K562 (cell line): ENCODE measurements around the gene RPS17. TPM values are rescaled to one million over a fixed set of nuclear protein-coding genes. Genes with fewer than 3 reads are reported as not detected.

Experiments
- ATAC-seq: fragments of 200-7000 bp; cut with Tn5 transposase; 3 replicates; pipeline ENCODE4 v1.9.1; 2020; ENCODE audit warnings: moderate library complexity
- BruUV-seq: library from RNA; stranded (reverse); fragments of 400-500 nt; replicated peaks from 2 replicates; lab custom pipeline; 2021; lab: Mats Ljungman, UMichigan
- CTCF ChIA-PET: fragments of 300-600 bp; formaldehyde crosslinking; extraction: SDS; loops from one replicate; lab custom pipeline; 2021; ENCODE audit warnings: low intra/inter-chr PET ratio; lab: Yijun Ruan, JAX
- POLR2A ChIA-PET: fragments of 300-600, 350-650 bp; sonication (Branson Sonifier 250); formaldehyde crosslinking; extraction: SDS; loops from one replicate; lab custom pipeline; 2021; ENCODE audit warnings: antibody characterized with exemption, inconsistent platforms; lab: Yijun Ruan, JAX
- DNase-seq, 4 experiments: peaks; one replicate each; pipeline versions ENCODE4 v3.0.0 to v3.0.0-alpha.2; 2011 to 2018; ENCODE audit warnings: low spot score in 3 of 4, mixed read lengths in 3 of 4; ENCODE audit errors: extremely low read depth in 1 of 4
- FAIRE-seq: peaks from 2 replicates; lab custom pipeline; 2011; peaks lifted over from hg19 to GRCh38; lab: Jason Lieb, UNC
- H2AFZ ChIP-seq: 2 replicates; pipeline ENCODE4 v1.6.0; 2011; ENCODE audit warnings: low read depth, low read length, control low read depth, inconsistent platforms
- H3K27ac ChIP-seq: fragments of 200-600 bp; 3 replicates; pipeline ENCODE4 v1.8.0; 2011; ENCODE audit warnings: low read depth, mild to moderate bottlenecking, control low read depth, inconsistent platforms, low read length, moderate library complexity, mixed read lengths; ENCODE audit errors: extremely low read depth
- H3K27me3 ChIP-seq, 2 experiments: fragments of 300-600 bp in 1 of 2; 2 replicates in 1 of 2; 3 replicates in 1 of 2; pipeline versions ENCODE4 v1.6.0 to v1.8.0; 2011; ENCODE audit warnings: inconsistent platforms in 2 of 2, low read length in 2 of 2, mild to moderate bottlenecking in 1 of 2, mixed read lengths in 1 of 2, moderate library complexity in 1 of 2; ENCODE audit not compliant: control insufficient read depth in 2 of 2, insufficient read depth in 2 of 2
- H3K36me3 ChIP-seq: fragments of 300-600 bp; 3 replicates; pipeline ENCODE4 v1.8.0; 2011; ENCODE audit warnings: mild to moderate bottlenecking, low read length, inconsistent platforms; ENCODE audit not compliant: control insufficient read depth, insufficient read depth
- H3K4me1 ChIP-seq, 2 experiments: fragments of 200-600 bp in 1 of 2; replicated peaks in 1 of 2; 2 replicates in 1 of 2; 3 replicates in 1 of 2; pipeline versions ENCODE4 v1.5.1 to v1.8.0; 2011; ENCODE audit warnings: inconsistent platforms in 2 of 2, low read length in 2 of 2, mild to moderate bottlenecking in 1 of 2, mixed read lengths in 1 of 2, moderate library complexity in 1 of 2; ENCODE audit not compliant: control insufficient read depth in 2 of 2, insufficient read depth in 2 of 2
- H3K4me2 ChIP-seq: 2 replicates; pipeline ENCODE4 v1.6.1; 2011; ENCODE audit warnings: low read length, control low read depth, inconsistent platforms, mixed read lengths; ENCODE audit not compliant: insufficient read depth
- H3K4me3 ChIP-seq: fragments of 200-600 bp; sonication (generic), shearing (Covaris generic); 2 replicates; pipeline ENCODE4 v1.5.1; 2016; ENCODE audit warnings: control low read depth, inconsistent platforms
- H3K79me2 ChIP-seq: fragments of 200-600 bp; 3 replicates; pipeline ENCODE4 v1.8.0; 2011; ENCODE audit warnings: low read length, inconsistent platforms; ENCODE audit not compliant: control insufficient read depth, insufficient read depth
- H3K9ac ChIP-seq, 2 experiments: 2 replicates each; pipeline versions ENCODE4 v1.6.0 to v1.6.1; 2011; ENCODE audit warnings: low read depth in 2 of 2, low read length in 2 of 2, control low read depth in 1 of 2, inconsistent platforms in 1 of 2, mild to moderate bottlenecking in 1 of 2, mixed read lengths in 1 of 2; ENCODE audit not compliant: insufficient read depth in 1 of 2
- H3K9me1 ChIP-seq: one replicate; pipeline ENCODE4 v1.6.0; 2011; ENCODE audit warnings: inconsistent platforms, mild to moderate bottlenecking, low read length, moderate library complexity; ENCODE audit not compliant: control insufficient read depth, insufficient read depth
- H3K9me3 ChIP-seq: replicated peaks from 2 replicates; pipeline ENCODE4 v1.5.1; 2011; ENCODE audit warnings: low read depth, low read length, inconsistent platforms; ENCODE audit not compliant: control insufficient read depth, insufficient read depth
- H4K20me1 ChIP-seq: replicated peaks from 2 replicates; pipeline ENCODE4 v1.6.1; 2011; ENCODE audit warnings: low read length, inconsistent platforms, mixed read lengths; ENCODE audit not compliant: control insufficient read depth, insufficient read depth
- BRCA1 ChIP-seq, 2 experiments: fragments of 450-650 bp in 1 of 2; sonication (generic) in 1 of 2; formaldehyde crosslinking in 1 of 2; IDR thresholded peaks; 2 replicates each; pipeline versions ENCODE4 v1.5.0 to v1.6.1; 2017 to 2020; ENCODE audit warnings: mild to moderate bottlenecking in 1 of 2, missing genetic modification reagents in 1 of 2
- BRD9 ChIP-seq: fragments of 450-650 bp; IDR thresholded peaks from 2 replicates; pipeline ENCODE4 v1.6.1; 2018; ENCODE audit warnings: low read depth; ENCODE audit not compliant: partially characterized antibody
- KLF1 ChIP-seq: fragments of 450-650 bp; IDR thresholded peaks from 2 replicates; pipeline ENCODE4 v1.6.1; 2016; ENCODE audit warnings: missing genetic modification characterization, missing compliant biosample characterization
- MECOM ChIP-seq: fragments of 250-450 bp; sonication (Bioruptor Pico); IDR thresholded peaks from 2 replicates; pipeline ENCODE4 v1.8.0; 2022; ENCODE audit warnings: inconsistent platforms
- TEAD2 ChIP-seq: fragments of 450-650 bp; IDR thresholded peaks from 2 replicates; pipeline ENCODE4 v1.6.1; 2016; ENCODE audit warnings: missing genetic modification characterization, control low read depth, missing compliant biosample characterization
- WHSC1 ChIP-seq: IDR thresholded peaks from one replicate; pipeline ENCODE4 v1.6.1; 2012; ENCODE audit warnings: low read length, control low read depth, inconsistent platforms
- ZKSCAN1 ChIP-seq: fragments of 150-350 bp; IDR thresholded peaks from 2 replicates; pipeline ENCODE4 v1.6.1; 2016; ENCODE audit warnings: low read depth, low read length
- WGBS: fragments of 100-300 bp; shearing (Covaris generic); methylation state at CpG from one replicate; pipeline ENCODE4 v1.1.6; 2016; ENCODE audit warnings: low coverage, mixed read lengths; ENCODE audit not compliant: insufficient coverage; ENCODE audit errors: missing lambda C conversion rate; 5-methylcytosine and 5-hydroxymethylcytosine counted together
- in situ Hi-C: fragments of 300-500 bp; cut with MboI; formaldehyde crosslinking; loops from 4 replicates; pipeline ENCODE4 v1.15.0; 2018; ENCODE audit warnings: inconsistent platforms, mixed read lengths
- intact Hi-C: fragments of 100-400 bp; cut with micrococcal nuclease; formaldehyde crosslinking; loops from 2 replicates; pipeline ENCODE4 v1.14.2; 2022
- polyA plus RNA-seq, 8 experiments: library from polyadenylated mRNA; depleted of rRNA in 4 of 8; stranded (reverse) in 5 of 8; unstranded in 3 of 8; fragments of >200 nt; fragmentation: Nextera tagmentation in 2 of 8; fragmentation: Illumina TruSeq in 1 of 8; extraction: Ambion mirVana in 2 of 8; extraction: Trizol in 1 of 8; gene quantifications; 2 replicates each; pipeline versions ENCODE4 v1.2.1 to v1.2.3, GENCODE V29; 2011 to 2014; ENCODE audit warnings: inconsistent platforms in 1 of 8, missing spikeins in 1 of 8
- total RNA-seq, 7 experiments: library from RNA; depleted of rRNA in 6 of 7; stranded (reverse); fragments of >200 nt in 6 of 7; fragmentation: Illumina TruSeq in 2 of 7; extraction: Trizol in 2 of 7; gene quantifications; 2 replicates each; pipeline versions ENCODE4 v1.2.1 to v1.2.3, GENCODE V29; 2011 to 2021; ENCODE audit warnings: low replicate concordance in 1 of 7
- TF ChIP-seq, protein P1 (sequence below): fragments of 250-450 bp; sonication (Bioruptor Pico); IDR thresholded peaks from 2 replicates; pipeline ENCODE4 v1.9.0; 2021; ENCODE audit warnings: mild to moderate bottlenecking, inconsistent platforms
- TF ChIP-seq, protein P2 (sequence below): IDR thresholded peaks from 2 replicates; pipeline ENCODE4 v1.6.1; 2014; ENCODE audit warnings: antibody characterized with exemption

RPS17 gene
- total and polyA plus RNA-seq, 9 of the 15 experiments (the other 6 are each of a cell fraction or from before 2014, with no cell fraction given) = 1,988 to 6,515 (median 5,229) TPM

DNA sequence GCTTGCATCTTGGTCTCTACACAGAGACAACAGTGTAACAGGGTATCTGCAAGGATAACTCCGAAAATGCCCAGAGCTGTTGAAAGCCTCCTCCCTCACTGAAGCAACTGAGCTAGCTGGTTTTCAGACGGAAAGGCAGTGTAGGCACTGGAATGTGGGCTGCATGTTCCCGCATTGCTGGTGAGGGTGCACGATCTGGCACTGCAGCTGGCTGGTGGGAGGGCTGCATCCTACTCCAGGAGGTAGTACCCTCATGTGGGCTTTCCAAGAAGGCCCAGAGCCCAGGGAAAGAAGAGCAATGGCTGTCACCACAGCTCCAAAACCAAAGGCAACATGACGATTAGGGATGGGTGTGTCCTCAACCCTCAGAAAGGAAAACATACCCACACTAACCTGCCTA is 28.7 kb upstream of the RPS17 start:
- peaks cover 10% of the 10 kb centered on the region for H4K20me1 ChIP-seq
- FAIRE-seq = no peak
- H3K9me3 ChIP-seq = no peaks in the 10 kb centered on the region
- BruUV-seq = no TSS peak
- TF ChIP-seq TEAD2 (tag) (no peak), KLF1 (tag) (no peak), ZKSCAN1 (no peak), WHSC1 (no peak), BRCA1 (IDR thresholded peaks at IDR 0.05) (no peak), BRCA1 (CRISPR knock-in tag; IDR thresholded peaks at IDR 0.05) (no peak), MECOM (CRISPR knock-in tag) (no peak), BRD9 (no peak)
- TF ChIP-seq, protein P1, sequence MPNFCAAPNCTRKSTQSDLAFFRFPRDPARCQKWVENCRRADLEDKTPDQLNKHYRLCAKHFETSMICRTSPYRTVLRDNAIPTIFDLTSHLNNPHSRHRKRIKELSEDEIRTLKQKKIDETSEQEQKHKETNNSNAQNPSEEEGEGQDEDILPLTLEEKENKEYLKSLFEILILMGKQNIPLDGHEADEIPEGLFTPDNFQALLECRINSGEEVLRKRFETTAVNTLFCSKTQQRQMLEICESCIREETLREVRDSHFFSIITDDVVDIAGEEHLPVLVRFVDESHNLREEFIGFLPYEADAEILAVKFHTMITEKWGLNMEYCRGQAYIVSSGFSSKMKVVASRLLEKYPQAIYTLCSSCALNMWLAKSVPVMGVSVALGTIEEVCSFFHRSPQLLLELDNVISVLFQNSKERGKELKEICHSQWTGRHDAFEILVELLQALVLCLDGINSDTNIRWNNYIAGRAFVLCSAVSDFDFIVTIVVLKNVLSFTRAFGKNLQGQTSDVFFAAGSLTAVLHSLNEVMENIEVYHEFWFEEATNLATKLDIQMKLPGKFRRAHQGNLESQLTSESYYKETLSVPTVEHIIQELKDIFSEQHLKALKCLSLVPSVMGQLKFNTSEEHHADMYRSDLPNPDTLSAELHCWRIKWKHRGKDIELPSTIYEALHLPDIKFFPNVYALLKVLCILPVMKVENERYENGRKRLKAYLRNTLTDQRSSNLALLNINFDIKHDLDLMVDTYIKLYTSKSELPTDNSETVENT = no peak
- TF ChIP-seq, protein P2, sequence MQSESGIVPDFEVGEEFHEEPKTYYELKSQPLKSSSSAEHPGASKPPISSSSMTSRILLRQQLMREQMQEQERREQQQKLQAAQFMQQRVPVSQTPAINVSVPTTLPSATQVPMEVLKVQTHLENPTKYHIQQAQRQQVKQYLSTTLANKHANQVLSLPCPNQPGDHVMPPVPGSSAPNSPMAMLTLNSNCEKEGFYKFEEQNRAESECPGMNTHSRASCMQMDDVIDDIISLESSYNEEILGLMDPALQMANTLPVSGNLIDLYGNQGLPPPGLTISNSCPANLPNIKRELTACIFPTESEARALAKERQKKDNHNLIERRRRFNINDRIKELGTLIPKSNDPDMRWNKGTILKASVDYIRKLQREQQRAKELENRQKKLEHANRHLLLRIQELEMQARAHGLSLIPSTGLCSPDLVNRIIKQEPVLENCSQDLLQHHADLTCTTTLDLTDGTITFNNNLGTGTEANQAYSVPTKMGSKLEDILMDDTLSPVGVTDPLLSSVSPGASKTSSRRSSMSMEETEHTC = no peak
- in situ Hi-C loops = no loop called here
- peaks cover 4% of the 10 kb centered on the region for H3K9me1 ChIP-seq
- H3K4me2 ChIP-seq = no peak overlapping the region
- H2AFZ ChIP-seq = no peak overlapping the region
- ChIA-PET POLR2A (interaction anchor here (0.6 to 1.1 kb wide), 5 partner anchors 10 to 280 kb away, joined by 3 to 4 read pairs (median 3); no protein-coding TSS in a partner anchor), CTCF (no interaction called here)
- no peak for ATAC-seq
- H3K4me3 ChIP-seq = no peak overlapping the region
- H3K9ac ChIP-seq = no peak overlapping the region
- 80% methylated on average over 5 of the region's 5 CpGs for WGBS
- no peak for DNase-seq
- H3K4me1 ChIP-seq = peaks cover 25 to 31% of the 10 kb centered on the region in 2 experiments; a peak in 4 of 5 replicates
- H3K36me3 ChIP-seq = peaks cover 62% of the 10 kb centered on the region; the same call in 2 of the 3 replicates
- no peak overlapping the region for H3K27ac ChIP-seq
- no peaks in the 10 kb centered on the region; the same call in 2 of the 3 replicates for H3K79me2 ChIP-seq
- intact Hi-C loops = loop anchor here (5.0 kb wide), 1 partner anchor 63 kb away; no protein-coding TSS in a partner anchor
- no peaks in the 10 kb centered on the region for H3K27me3 ChIP-seq
